A549 (cell line): ENCODE measurements around the gene PCSK6. TPM values are rescaled to one million over a fixed set of nuclear protein-coding genes. Genes with fewer than 3 reads are reported as not detected.

Experiments
- ATAC-seq, 2 experiments: fragments of 200-7000 bp in 1 of 2; fragments of >200 bp in 1 of 2; cut with Nextera tagmentation in 1 of 2; cut with Tn5 transposase in 1 of 2; 3 replicates each; pipeline versions ENCODE4 v1.8.0 to v1.9.1; 2018 to 2020; ENCODE audit warnings: mild to moderate bottlenecking in 1 of 2, moderate library complexity in 1 of 2
- CTCF ChIA-PET: fragments of 300-600 bp; sonication (Branson Sonifier 250); formaldehyde crosslinking; extraction: SDS; loops from one replicate; lab custom pipeline; 2021; ENCODE audit warnings: antibody characterized with exemption, inconsistent platforms; lab: Yijun Ruan, JAX
- POLR2A ChIA-PET: fragments of 350-600 bp; formaldehyde crosslinking; extraction: SDS; loops from one replicate; lab custom pipeline; 2021; ENCODE audit warnings: antibody characterized with exemption, inconsistent platforms; lab: Yijun Ruan, JAX
- DNase-seq, 2 experiments: peaks; one replicate each; pipeline versions ENCODE4 v3.0.0 to v3.0.0-alpha.2; 2011 to 2016; ENCODE audit warnings: low read depth in 1 of 2, low spot score in 1 of 2
- FAIRE-seq: peaks from 2 replicates; lab custom pipeline; 2011; peaks lifted over from hg19 to GRCh38; lab: Jason Lieb, UNC
- H3K27ac ChIP-seq, 2 experiments: fragments of >200 bp; sonication (Bioruptor Twin); formaldehyde crosslinking; 3 replicates each; pipeline ENCODE4 v1.5.1; 2016 to 2017
- H3K4me1 ChIP-seq: fragments of >200 bp; sonication (Bioruptor Twin); formaldehyde crosslinking; 3 replicates; pipeline ENCODE4 v1.6.1; 2016
- H3K4me2 ChIP-seq: fragments of >200 bp; sonication (Bioruptor Twin); formaldehyde crosslinking; 3 replicates; pipeline ENCODE4 v1.6.1; 2016
- H3K4me3 ChIP-seq: fragments of >200 bp; sonication (Bioruptor Twin); formaldehyde crosslinking; 3 replicates; pipeline ENCODE4 v1.5.1; 2016
- H3K9me3 ChIP-seq: fragments of >200 bp; sonication (Bioruptor Twin); formaldehyde crosslinking; 3 replicates; pipeline ENCODE4 v1.6.1; 2016
- BHLHE40 ChIP-seq: IDR thresholded peaks from 2 replicates; pipeline ENCODE4 v1.6.1; 2012; ENCODE audit warnings: low read depth, low read length, inconsistent platforms
- CBX2 ChIP-seq: fragments of 200-600 bp; sonication (generic); IDR thresholded peaks from 2 replicates; pipeline ENCODE4 v1.6.1; 2016; ENCODE audit warnings: low read depth, mild to moderate bottlenecking, borderline replicate concordance
- CEBPB ChIP-seq, 2 experiments: fragments of >200 bp in 1 of 2; sonication (Bioruptor Twin) in 1 of 2; formaldehyde crosslinking in 1 of 2; IDR thresholded peaks; 2 replicates each; pipeline ENCODE4 v1.6.1; 2012 to 2016
- CHD2 ChIP-seq: fragments of 150-350 bp; IDR thresholded peaks from 2 replicates; pipeline ENCODE4 v1.6.1; 2014; ENCODE audit warnings: low read length; ENCODE audit not compliant: partially characterized antibody
- EP300 ChIP-seq, 2 experiments: fragments of >200 bp; sonication (Bioruptor Twin); formaldehyde crosslinking; IDR thresholded peaks; 2 replicates in 1 of 2; 3 replicates in 1 of 2; pipeline ENCODE4 v1.6.1; 2016 to 2017
- HOXB13 ChIP-seq: fragments of 250-450 bp; sonication (Bioruptor Pico); IDR thresholded peaks from 2 replicates; pipeline ENCODE4 v1.5.0; 2020; ENCODE audit warnings: low read depth, mild to moderate bottlenecking, moderate library complexity
- JUN ChIP-seq, 2 experiments: fragments of >200 bp; sonication (Bioruptor Twin); formaldehyde crosslinking; IDR thresholded peaks; 2 replicates in 1 of 2; 3 replicates in 1 of 2; pipeline ENCODE4 v1.6.1; 2016 to 2017
- JUNB ChIP-seq: fragments of >200 bp; sonication (Bioruptor Twin); formaldehyde crosslinking; IDR thresholded peaks from 2 replicates; pipeline ENCODE4 v1.6.1; 2016
- KDM1A ChIP-seq: fragments of 200-600 bp; sonication (generic); IDR thresholded peaks from 2 replicates; pipeline ENCODE4 v1.6.1; 2016; ENCODE audit warnings: low read depth, mild to moderate bottlenecking
- KDM5A ChIP-seq: fragments of 200-600 bp; sonication (generic); IDR thresholded peaks from 2 replicates; pipeline ENCODE4 v1.6.1; 2016; ENCODE audit warnings: antibody characterized with exemption, mild to moderate bottlenecking
- MAFK ChIP-seq: fragments of 450-650 bp; IDR thresholded peaks from 2 replicates; pipeline ENCODE4 v1.6.1; 2014; ENCODE audit not compliant: partially characterized antibody
- NR3C1 ChIP-seq: fragments of >200 bp; sonication (Bioruptor Twin); formaldehyde crosslinking; IDR thresholded peaks from 3 replicates; pipeline ENCODE4 v1.6.1; 2017
- PHF8 ChIP-seq: fragments of 200-600 bp; sonication (generic); IDR thresholded peaks from 2 replicates; pipeline ENCODE4 v1.6.1; 2016; ENCODE audit warnings: low read depth, mild to moderate bottlenecking, antibody characterized with exemption, moderate library complexity, borderline replicate concordance
- RAD21 ChIP-seq, 2 experiments: fragments of >200 bp in 1 of 2; sonication (Bioruptor Twin) in 1 of 2; formaldehyde crosslinking in 1 of 2; IDR thresholded peaks in 1 of 2; conservative IDR thresholded peaks in 1 of 2; 2 replicates in 1 of 2; 3 replicates in 1 of 2; pipeline ENCODE4 v1.6.1; 2012 to 2018; ENCODE audit warnings: inconsistent platforms in 1 of 2
- RARB ChIP-seq: fragments of 250-450 bp; sonication (Bioruptor Pico); IDR thresholded peaks from 2 replicates; pipeline ENCODE4 v1.8.0; 2021; ENCODE audit warnings: mild to moderate bottlenecking, moderate library complexity
- RFX5 ChIP-seq: fragments of 450-650 bp; IDR thresholded peaks from 2 replicates; pipeline ENCODE4 v1.7.1; 2014; ENCODE audit warnings: antibody characterized with exemption, mild to moderate bottlenecking, moderate library complexity
- SMC3 ChIP-seq: fragments of >200 bp; sonication (Bioruptor Twin); formaldehyde crosslinking; IDR thresholded peaks from 3 replicates; pipeline ENCODE4 v1.6.1; 2018; ENCODE audit warnings: inconsistent platforms
- SREBF2 ChIP-seq: fragments of 450-650 bp; IDR thresholded peaks from 2 replicates; pipeline ENCODE4 v1.6.1; 2014; ENCODE audit warnings: mild to moderate bottlenecking, moderate library complexity
- TFCP2L1 ChIP-seq: fragments of 250-450 bp; sonication (Bioruptor Pico); IDR thresholded peaks from 2 replicates; pipeline ENCODE4 v1.5.0; 2021; ENCODE audit warnings: mild to moderate bottlenecking
- TP53 ChIP-seq: fragments of 250-450 bp; sonication (Bioruptor Pico); IDR thresholded peaks from 2 replicates; pipeline ENCODE4 v1.5.0; 2021; ENCODE audit warnings: mild to moderate bottlenecking, moderate library complexity
- ZC3H11A ChIP-seq: fragments of 450-650 bp; IDR thresholded peaks from 2 replicates; pipeline ENCODE4 v1.6.1; 2014; ENCODE audit warnings: antibody characterized with exemption, mild to moderate bottlenecking
- ZNF302 ChIP-seq: fragments of 250-450 bp; sonication (Bioruptor Pico); IDR thresholded peaks from 2 replicates; pipeline ENCODE4 v1.9.0; 2021; ENCODE audit warnings: inconsistent platforms, mild to moderate bottlenecking, moderate library complexity
- WGBS: methylation state at CpG from one replicate; pipeline ENCODE4 v1.1.6; 2017; ENCODE audit errors: missing lambda C conversion rate; 5-methylcytosine and 5-hydroxymethylcytosine counted together
- polyA plus RNA-seq, 4 experiments: library from polyadenylated mRNA; depleted of rRNA in 3 of 4; stranded (reverse); fragments of >200 nt; fragmentation: RNase III in 1 of 4; extraction: RNeasy Plus Mini Kit Qiagen cat#74134 plus additional on column Dnase treatment in 1 of 4; gene quantifications; 2 replicates in 3 of 4; 3 replicates in 1 of 4; pipeline ENCODE4 v1.2.3, GENCODE V29; 2011 to 2017
- TF ChIP-seq, protein P1 (sequence below): IDR thresholded peaks from 2 replicates; pipeline ENCODE4 v1.6.1; 2012
- TF ChIP-seq, protein P2 (sequence below): fragments of 250-450 bp; sonication (Bioruptor Pico); IDR thresholded peaks from 2 replicates; pipeline ENCODE4 v1.5.0; 2021; ENCODE audit warnings: mild to moderate bottlenecking, moderate library complexity, borderline replicate concordance
- TF ChIP-seq, protein P3 (sequence below): fragments of 200-600 bp; sonication (generic); IDR thresholded peaks from 2 replicates; pipeline ENCODE4 v1.6.1; 2016; ENCODE audit warnings: antibody characterized with exemption, mild to moderate bottlenecking, moderate library complexity
- TF ChIP-seq, protein P4 (sequence below): IDR thresholded peaks from 2 replicates; pipeline ENCODE4 v1.6.1; 2012

PCSK6 gene
- polyA plus RNA-seq, 2 of the 4 experiments (the other 2 are of a cell fraction) = 10.0 to 15.2 TPM

DNA sequence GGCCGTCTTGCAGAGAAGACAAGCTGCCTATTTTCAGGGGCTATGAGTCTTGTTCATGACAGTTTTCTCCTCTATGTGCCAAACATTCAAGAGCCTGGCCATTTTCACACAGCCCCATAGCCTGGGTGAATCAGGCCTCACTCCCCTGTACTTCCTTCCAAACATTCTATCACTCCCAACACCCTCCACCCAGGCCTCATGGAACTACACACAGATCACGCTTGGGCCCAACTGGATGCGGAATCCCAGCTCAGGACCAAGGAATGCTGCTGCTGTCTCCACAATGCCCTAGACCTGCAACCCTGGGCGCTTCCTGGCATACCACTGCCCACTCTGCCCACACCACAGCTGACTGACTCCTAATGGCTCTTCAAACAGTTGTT lies 39.4 kb upstream of the PCSK6 start:
- peak overlapping the region; percentile 68 to 83 for H3K27ac ChIP-seq
- DNase-seq = no peak
- 77% methylated on average over 4 of the region's 4 CpGs for WGBS
- H3K4me2 ChIP-seq = peak overlapping the region; percentile 79
- no peak overlapping the region for H3K4me3 ChIP-seq
- H3K9me3 ChIP-seq = no peaks in the 10 kb centered on the region
- ATAC-seq = peak; percentile 11 to 21; a peak in 4 of 6 replicates
- no peak for TF ChIP-seq CBX2
- TF ChIP-seq TP53 = no peak
- TF ChIP-seq MAFK = no peak
- TF ChIP-seq SMC3 = no peak
- TF ChIP-seq ZC3H11A = no peak
- TF ChIP-seq RFX5 = no peak
- no peak for TF ChIP-seq HOXB13 (CRISPR knock-in tag)
- no peak for TF ChIP-seq NR3C1
- TF ChIP-seq JUNB = no peak
- TF ChIP-seq ZNF302 = no peak
- no peak for TF ChIP-seq TFCP2L1 (CRISPR knock-in tag)
- TF ChIP-seq, protein P1, sequence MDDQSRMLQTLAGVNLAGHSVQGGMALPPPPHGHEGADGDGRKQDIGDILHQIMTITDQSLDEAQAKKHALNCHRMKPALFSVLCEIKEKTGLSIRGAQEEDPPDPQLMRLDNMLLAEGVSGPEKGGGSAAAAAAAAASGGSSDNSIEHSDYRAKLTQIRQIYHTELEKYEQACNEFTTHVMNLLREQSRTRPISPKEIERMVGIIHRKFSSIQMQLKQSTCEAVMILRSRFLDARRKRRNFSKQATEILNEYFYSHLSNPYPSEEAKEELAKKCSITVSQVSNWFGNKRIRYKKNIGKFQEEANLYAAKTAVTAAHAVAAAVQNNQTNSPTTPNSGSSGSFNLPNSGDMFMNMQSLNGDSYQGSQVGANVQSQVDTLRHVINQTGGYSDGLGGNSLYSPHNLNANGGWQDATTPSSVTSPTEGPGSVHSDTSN = no peak
- TF ChIP-seq CEBPB (IDR thresholded peaks at IDR 0.05) = no peak
- TF ChIP-seq PHF8 = no peak
- no peak for TF ChIP-seq KDM5A
- TF ChIP-seq, protein P2, sequence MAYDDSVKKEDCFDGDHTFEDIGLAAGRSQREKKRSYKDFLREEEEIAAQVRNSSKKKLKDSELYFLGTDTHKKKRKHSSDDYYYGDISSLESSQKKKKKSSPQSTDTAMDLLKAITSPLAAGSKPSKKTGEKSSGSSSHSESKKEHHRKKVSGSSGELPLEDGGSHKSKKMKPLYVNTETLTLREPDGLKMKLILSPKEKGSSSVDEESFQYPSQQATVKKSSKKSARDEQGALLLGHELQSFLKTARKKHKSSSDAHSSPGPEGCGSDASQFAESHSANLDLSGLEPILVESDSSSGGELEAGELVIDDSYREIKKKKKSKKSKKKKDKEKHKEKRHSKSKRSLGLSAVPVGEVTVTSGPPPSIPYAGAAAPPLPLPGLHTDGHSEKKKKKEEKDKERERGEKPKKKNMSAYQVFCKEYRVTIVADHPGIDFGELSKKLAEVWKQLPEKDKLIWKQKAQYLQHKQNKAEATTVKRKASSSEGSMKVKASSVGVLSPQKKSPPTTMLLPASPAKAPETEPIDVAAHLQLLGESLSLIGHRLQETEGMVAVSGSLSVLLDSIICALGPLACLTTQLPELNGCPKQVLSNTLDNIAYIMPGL (CRISPR knock-in tag) = no peak
- TF ChIP-seq BHLHE40 = no peak
- TF ChIP-seq RARB (CRISPR knock-in tag) = no peak
- TF ChIP-seq, all 56 proteins: peak for 0
- no peak for FAIRE-seq
- peaks cover 41% of the 10 kb centered on the region for H3K4me1 ChIP-seq
- POLR2A ChIA-PET = no interaction called here
- CTCF ChIA-PET = interaction anchor here (1.0 to 2.2 kb wide), 6 partner anchors 8 to 112 kb away, joined by 3 to 11 read pairs (median 7); no protein-coding TSS in a partner anchor

DNA sequence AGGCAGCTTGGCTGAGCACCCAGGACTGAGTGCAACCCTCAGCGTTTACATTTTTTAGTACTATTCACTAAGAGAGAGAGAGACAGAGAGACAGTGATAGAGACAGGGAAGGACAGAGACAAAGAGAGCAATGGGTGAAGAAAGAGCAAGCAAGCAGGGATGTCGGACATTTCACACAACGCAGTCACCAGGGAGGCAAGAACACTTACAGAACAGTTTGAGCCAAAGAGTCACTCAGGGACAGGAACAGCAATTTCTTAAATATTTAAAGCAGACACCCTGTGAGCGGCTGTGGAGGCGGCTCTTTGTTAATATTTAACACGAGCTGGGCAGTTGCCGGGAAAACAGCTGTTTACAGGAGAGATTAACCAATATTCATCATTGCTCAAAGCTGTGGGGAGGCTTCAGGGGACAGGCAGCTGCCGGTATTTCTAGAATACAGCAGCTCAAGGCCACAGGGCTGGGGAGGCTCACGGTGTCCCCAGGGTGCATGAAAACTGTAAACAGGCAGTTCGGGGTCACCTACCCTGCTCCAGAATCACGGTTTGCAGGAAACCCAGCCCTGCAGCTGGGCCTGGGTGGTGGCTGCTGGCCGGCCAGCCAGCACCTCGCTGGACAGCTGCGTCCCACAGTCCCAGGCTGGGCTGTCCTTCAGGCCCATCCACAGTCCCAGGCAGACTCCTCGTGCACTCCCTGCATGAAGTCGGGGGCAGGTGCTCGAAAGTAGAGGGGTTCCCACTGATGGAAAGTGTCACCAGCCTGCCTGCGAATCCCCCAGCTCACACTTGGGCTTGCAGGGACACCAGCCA lies 38.8 kb upstream of the PCSK6 start:
- H3K9me3 ChIP-seq = no peaks in the 10 kb centered on the region
- CTCF ChIA-PET = interaction anchor here (1.0 to 2.2 kb wide), 9 partner anchors 9 to 113 kb away, joined by 3 to 11 read pairs (median 4); no protein-coding TSS in a partner anchor
- peaks cover 41% of the 10 kb centered on the region for H3K4me1 ChIP-seq
- TF ChIP-seq JUNB = no peak
- TF ChIP-seq EP300 (IDR thresholded peaks at IDR 0.05) = peak in 1 of 2 experiments; percentile 55; a peak in 2 of 5 replicates
- 0 out of 5 replicates have a peak, but pooled peaks of 1 of the 2 experiments have one; percentile 36 for TF ChIP-seq JUN (IDR thresholded peaks at IDR 0.05)
- TF ChIP-seq, protein P3, sequence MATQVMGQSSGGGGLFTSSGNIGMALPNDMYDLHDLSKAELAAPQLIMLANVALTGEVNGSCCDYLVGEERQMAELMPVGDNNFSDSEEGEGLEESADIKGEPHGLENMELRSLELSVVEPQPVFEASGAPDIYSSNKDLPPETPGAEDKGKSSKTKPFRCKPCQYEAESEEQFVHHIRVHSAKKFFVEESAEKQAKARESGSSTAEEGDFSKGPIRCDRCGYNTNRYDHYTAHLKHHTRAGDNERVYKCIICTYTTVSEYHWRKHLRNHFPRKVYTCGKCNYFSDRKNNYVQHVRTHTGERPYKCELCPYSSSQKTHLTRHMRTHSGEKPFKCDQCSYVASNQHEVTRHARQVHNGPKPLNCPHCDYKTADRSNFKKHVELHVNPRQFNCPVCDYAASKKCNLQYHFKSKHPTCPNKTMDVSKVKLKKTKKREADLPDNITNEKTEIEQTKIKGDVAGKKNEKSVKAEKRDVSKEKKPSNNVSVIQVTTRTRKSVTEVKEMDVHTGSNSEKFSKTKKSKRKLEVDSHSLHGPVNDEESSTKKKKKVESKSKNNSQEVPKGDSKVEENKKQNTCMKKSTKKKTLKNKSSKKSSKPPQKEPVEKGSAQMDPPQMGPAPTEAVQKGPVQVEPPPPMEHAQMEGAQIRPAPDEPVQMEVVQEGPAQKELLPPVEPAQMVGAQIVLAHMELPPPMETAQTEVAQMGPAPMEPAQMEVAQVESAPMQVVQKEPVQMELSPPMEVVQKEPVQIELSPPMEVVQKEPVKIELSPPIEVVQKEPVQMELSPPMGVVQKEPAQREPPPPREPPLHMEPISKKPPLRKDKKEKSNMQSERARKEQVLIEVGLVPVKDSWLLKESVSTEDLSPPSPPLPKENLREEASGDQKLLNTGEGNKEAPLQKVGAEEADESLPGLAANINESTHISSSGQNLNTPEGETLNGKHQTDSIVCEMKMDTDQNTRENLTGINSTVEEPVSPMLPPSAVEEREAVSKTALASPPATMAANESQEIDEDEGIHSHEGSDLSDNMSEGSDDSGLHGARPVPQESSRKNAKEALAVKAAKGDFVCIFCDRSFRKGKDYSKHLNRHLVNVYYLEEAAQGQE = no peak
- 0 out of 5 replicates have a peak, but pooled peaks of 1 of the 2 experiments have one; percentile 4 for TF ChIP-seq RAD21 (conservative IDR thresholded peaks at IDR 0.05 in 1 of 2, IDR thresholded peaks at IDR 0.05 in 1 of 2)
- TF ChIP-seq CHD2 = no peak
- TF ChIP-seq CEBPB (IDR thresholded peaks at IDR 0.05) = peak; percentile 56 to 79; a peak in 3 of 4 replicates
- TF ChIP-seq, protein P4, sequence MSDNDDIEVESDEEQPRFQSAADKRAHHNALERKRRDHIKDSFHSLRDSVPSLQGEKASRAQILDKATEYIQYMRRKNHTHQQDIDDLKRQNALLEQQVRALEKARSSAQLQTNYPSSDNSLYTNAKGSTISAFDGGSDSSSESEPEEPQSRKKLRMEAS = 0 out of 2 replicates have a peak, but pooled peaks have one; percentile 30
- no peak for TF ChIP-seq KDM1A
- TF ChIP-seq, protein P1 = 0 out of 2 replicates have a peak, but pooled peaks have one; percentile 47
- no peak for TF ChIP-seq SREBF2
- POLR2A ChIA-PET = no interaction called here
- peak overlapping the region; percentile 68 to 83 for H3K27ac ChIP-seq
- peak; percentile 66 to 70 for ATAC-seq
- H3K4me2 ChIP-seq = peak overlapping the region; percentile 79
- FAIRE-seq = no peak
- H3K4me3 ChIP-seq = no peak overlapping the region
- peak; percentile 52 to 63 for DNase-seq
- WGBS = 29% methylated on average over 18 of the region's 18 CpGs
